ENCODE data around the gene ZNF500. TPM values are rescaled to one million over a fixed set of nuclear protein-coding genes. Genes with fewer than 3 reads are reported as not detected.

Gene ZNF500
- total and polyA plus RNA-seq, 2 donors (not counting 1 experiment from before 2014, with no cell fraction given), result 3.1 to 7.1 TPM

DNA sequence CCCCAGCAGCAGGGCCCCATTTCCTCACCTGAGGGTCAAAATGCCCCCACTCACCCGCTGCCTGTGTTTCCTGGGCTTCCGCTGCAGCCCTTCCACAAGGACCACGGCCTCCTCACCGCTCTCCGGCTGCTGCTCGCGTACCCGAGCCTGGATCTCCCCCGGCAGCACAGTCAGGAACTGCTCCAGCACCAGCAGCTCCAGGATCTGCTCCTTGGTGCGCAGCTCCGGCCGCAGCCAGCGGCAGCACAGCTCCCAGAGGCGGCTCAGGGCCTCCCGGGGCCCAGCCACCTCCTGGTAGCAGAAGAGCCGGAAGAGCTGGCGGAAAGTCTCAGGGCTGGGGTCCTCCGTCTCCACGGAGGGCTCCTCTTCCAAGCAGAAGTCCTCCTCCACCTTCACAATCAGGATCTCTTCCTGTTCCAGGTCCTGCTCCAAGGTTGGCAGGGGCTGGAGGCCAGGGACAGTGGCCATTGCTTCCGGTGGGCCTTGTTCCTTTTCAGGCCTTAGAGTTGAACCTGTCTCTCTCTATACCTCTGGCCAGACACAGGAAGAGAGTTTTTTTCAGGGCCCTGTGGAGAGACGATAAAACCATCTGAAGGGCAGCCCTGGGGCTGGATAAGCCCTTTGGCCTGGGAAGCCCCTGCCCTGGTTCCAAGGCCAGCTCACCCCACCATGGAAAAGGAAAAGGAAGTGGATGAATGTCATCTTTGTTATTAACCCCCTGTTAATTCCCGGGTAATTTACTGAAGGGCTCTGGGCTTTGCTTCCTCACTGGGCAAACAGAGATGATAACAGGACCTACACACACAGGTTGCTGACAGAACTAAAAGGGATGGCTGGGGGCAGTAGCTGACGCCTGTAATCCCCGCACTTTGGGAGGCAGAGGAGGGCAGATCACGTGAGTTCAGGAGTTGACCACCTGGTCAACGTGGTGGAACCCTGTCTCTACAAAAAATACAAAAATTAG is 1.2 kb downstream of the ZNF500 start:
- Histone ChIP-seq H3K9me3 (ENCODE audit: control insufficient read depth, insufficient read depth, low read depth, low read length) (no peaks in the 10 kb centered on the region), H3K4me2 (ENCODE audit: extremely low read depth, insufficient read depth, low read length) (peak overlapping the region; percentile 90), H3K79me2 (ENCODE audit: control insufficient read depth, insufficient read depth, low read length) (peaks cover 18% of the 10 kb centered on the region), H2AFZ (ENCODE audit: low read length) (no peak overlapping the region), H3K4me1 (ENCODE audit: control insufficient read depth, extremely low read depth, insufficient read depth, low read length) (peaks cover 11% of the 10 kb centered on the region), H3K27me3 (ENCODE audit: control insufficient read depth, insufficient read depth, low read length) (no peaks in the 10 kb centered on the region), H3K4me3 (replicated peaks in 1 of 4; ENCODE audit: control extremely low read depth in 1 of 4, insufficient read depth in 1 of 4, low read depth in 3 of 4, low read length in 4 of 4) (peak overlapping the region; percentile 71 to 96 (median 80)), H3K9ac (ENCODE audit: insufficient read depth, low read length) (peak overlapping the region; percentile 88), H3K27ac (ENCODE audit: insufficient read depth, low read length) (peak overlapping the region; percentile 77), H3K36me3 (ENCODE audit: control insufficient read depth, insufficient read depth, low read length) (peaks cover 10% of the 10 kb centered on the region), H4K20me1 (ENCODE audit: control insufficient read depth, extremely low read depth, insufficient read depth, low read length) (no peaks in the 10 kb centered on the region)
- no peak for DNase-seq (ENCODE audit: low read depth in 2 of 2)
- TF ChIP-seq, protein P1, sequence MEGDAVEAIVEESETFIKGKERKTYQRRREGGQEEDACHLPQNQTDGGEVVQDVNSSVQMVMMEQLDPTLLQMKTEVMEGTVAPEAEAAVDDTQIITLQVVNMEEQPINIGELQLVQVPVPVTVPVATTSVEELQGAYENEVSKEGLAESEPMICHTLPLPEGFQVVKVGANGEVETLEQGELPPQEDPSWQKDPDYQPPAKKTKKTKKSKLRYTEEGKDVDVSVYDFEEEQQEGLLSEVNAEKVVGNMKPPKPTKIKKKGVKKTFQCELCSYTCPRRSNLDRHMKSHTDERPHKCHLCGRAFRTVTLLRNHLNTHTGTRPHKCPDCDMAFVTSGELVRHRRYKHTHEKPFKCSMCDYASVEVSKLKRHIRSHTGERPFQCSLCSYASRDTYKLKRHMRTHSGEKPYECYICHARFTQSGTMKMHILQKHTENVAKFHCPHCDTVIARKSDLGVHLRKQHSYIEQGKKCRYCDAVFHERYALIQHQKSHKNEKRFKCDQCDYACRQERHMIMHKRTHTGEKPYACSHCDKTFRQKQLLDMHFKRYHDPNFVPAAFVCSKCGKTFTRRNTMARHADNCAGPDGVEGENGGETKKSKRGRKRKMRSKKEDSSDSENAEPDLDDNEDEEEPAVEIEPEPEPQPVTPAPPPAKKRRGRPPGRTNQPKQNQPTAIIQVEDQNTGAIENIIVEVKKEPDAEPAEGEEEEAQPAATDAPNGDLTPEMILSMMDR (conservative IDR thresholded peaks at IDR 0.05 in 1 of 2, IDR thresholded peaks at IDR 0.05 in 1 of 2; ENCODE audit: low read depth in 1 of 2, low read length in 2 of 2), result no peak
- TF ChIP-seq EZH2 (IDR thresholded peaks at IDR 0.05; ENCODE audit: low read length, missing control alignments), result no peak

DNA sequence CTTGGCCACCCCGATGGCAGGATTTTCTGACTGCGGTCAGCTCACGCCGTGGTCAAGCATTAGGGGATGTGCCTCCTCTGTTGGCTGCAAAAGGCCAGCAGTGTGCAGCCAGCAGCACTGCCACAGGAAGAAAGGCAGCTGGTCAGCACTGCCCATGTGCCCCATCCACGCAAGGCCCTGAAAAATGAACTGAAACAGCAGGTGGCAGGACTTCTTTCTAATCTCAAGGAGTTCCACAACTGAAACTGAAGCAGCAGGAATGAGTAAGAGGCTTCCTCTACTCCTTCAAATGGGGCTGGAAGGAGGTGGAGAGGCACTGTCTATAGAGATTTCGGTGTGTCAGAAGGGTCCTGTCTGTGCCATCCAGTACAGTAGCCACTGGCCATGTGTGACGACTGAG is 3.2 kb downstream of the ZNF500 start:
- no peaks in the 10 kb centered on the region for H4K20me1 ChIP-seq (ENCODE audit: control insufficient read depth, extremely low read depth, insufficient read depth, low read length)
- H3K27ac ChIP-seq (ENCODE audit: insufficient read depth, low read length), result no peak overlapping the region
- H3K9ac ChIP-seq (ENCODE audit: insufficient read depth, low read length), result no peak overlapping the region
- peaks cover 11% of the 10 kb centered on the region for H3K4me1 ChIP-seq (ENCODE audit: control insufficient read depth, extremely low read depth, insufficient read depth, low read length)
- no peak for TF ChIP-seq EZH2 (IDR thresholded peaks at IDR 0.05; ENCODE audit: low read length, missing control alignments)
- TF ChIP-seq, protein P1 (conservative IDR thresholded peaks at IDR 0.05 in 1 of 2, IDR thresholded peaks at IDR 0.05 in 1 of 2; ENCODE audit: low read depth in 1 of 2, low read length in 2 of 2), result no peak
- H3K36me3 ChIP-seq (ENCODE audit: control insufficient read depth, insufficient read depth, low read length), result peaks cover 17% of the 10 kb centered on the region
- no peak for DNase-seq (ENCODE audit: low read depth in 2 of 2)
- no peak overlapping the region for H2AFZ ChIP-seq (ENCODE audit: low read length)
- no peak overlapping the region for H3K4me3 ChIP-seq (replicated peaks in 1 of 4; ENCODE audit: control extremely low read depth in 1 of 4, insufficient read depth in 1 of 4, low read depth in 3 of 4, low read length in 4 of 4)
- H3K27me3 ChIP-seq (ENCODE audit: control insufficient read depth, insufficient read depth, low read length), result no peaks in the 10 kb centered on the region
- H3K4me2 ChIP-seq (ENCODE audit: extremely low read depth, insufficient read depth, low read length), result no peak overlapping the region
- peaks cover 18% of the 10 kb centered on the region for H3K79me2 ChIP-seq (ENCODE audit: control insufficient read depth, insufficient read depth, low read length)
- H3K9me3 ChIP-seq (ENCODE audit: control insufficient read depth, insufficient read depth, low read depth, low read length), result no peaks in the 10 kb centered on the region

DNA sequence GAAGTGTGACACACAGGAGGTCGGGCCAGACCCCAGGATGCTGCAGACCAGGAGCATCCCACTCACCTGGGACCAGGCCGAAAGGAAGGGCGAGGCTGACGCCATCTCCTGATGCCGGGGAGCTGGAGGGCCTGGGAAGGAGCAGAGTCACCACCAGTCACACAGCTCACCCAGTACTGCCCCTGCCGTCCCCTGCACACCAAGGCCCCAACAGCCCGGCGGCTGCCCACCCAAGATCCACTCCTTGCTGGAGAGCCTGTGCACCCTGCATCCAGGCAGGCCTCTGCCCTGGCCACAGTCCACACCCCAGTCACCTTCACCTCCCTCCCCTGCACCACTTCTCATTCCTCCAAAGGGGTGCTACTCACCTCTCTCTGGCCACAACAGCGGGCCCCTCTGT is 4.8 kb downstream of the ZNF500 start:
- Histone ChIP-seq H4K20me1 (ENCODE audit: control insufficient read depth, extremely low read depth, insufficient read depth, low read length) (no peaks in the 10 kb centered on the region), H3K4me1 (ENCODE audit: control insufficient read depth, extremely low read depth, insufficient read depth, low read length) (peaks cover 7% of the 10 kb centered on the region), H3K9me3 (ENCODE audit: control insufficient read depth, insufficient read depth, low read depth, low read length) (no peaks in the 10 kb centered on the region), H3K27ac (ENCODE audit: insufficient read depth, low read length) (no peak overlapping the region), H3K4me2 (ENCODE audit: extremely low read depth, insufficient read depth, low read length) (no peak overlapping the region), H3K36me3 (ENCODE audit: control insufficient read depth, insufficient read depth, low read length) (peaks cover 20% of the 10 kb centered on the region), H3K4me3 (replicated peaks in 1 of 4; ENCODE audit: control extremely low read depth in 1 of 4, insufficient read depth in 1 of 4, low read depth in 3 of 4, low read length in 4 of 4) (no peak overlapping the region), H3K9ac (ENCODE audit: insufficient read depth, low read length) (no peak overlapping the region), H3K79me2 (ENCODE audit: control insufficient read depth, insufficient read depth, low read length) (peaks cover 18% of the 10 kb centered on the region), H3K27me3 (ENCODE audit: control insufficient read depth, insufficient read depth, low read length) (no peaks in the 10 kb centered on the region), H2AFZ (ENCODE audit: low read length) (no peak overlapping the region)
- DNase-seq (ENCODE audit: low read depth in 2 of 2), result no peak
- TF ChIP-seq, protein P1 (conservative IDR thresholded peaks at IDR 0.05 in 1 of 2, IDR thresholded peaks at IDR 0.05 in 1 of 2; ENCODE audit: low read depth in 1 of 2, low read length in 2 of 2), result no peak
- TF ChIP-seq EZH2 (IDR thresholded peaks at IDR 0.05; ENCODE audit: low read length, missing control alignments), result no peak
